HG02840 (cell line): ENCODE measurements around the gene NKD1.

ENCODE experiments used
- ATAC-seq: cut with Tn5 transposase; IDR thresholded peaks from one replicate; pipeline ENCODE4 v1.9.1; 2021; ENCODE audit warnings: mild to moderate bottlenecking, moderate library complexity, moderate number of reproducible peaks; ENCODE audit not compliant: unreplicated experiment, low FRiP score

NKD1 gene

DNA sequence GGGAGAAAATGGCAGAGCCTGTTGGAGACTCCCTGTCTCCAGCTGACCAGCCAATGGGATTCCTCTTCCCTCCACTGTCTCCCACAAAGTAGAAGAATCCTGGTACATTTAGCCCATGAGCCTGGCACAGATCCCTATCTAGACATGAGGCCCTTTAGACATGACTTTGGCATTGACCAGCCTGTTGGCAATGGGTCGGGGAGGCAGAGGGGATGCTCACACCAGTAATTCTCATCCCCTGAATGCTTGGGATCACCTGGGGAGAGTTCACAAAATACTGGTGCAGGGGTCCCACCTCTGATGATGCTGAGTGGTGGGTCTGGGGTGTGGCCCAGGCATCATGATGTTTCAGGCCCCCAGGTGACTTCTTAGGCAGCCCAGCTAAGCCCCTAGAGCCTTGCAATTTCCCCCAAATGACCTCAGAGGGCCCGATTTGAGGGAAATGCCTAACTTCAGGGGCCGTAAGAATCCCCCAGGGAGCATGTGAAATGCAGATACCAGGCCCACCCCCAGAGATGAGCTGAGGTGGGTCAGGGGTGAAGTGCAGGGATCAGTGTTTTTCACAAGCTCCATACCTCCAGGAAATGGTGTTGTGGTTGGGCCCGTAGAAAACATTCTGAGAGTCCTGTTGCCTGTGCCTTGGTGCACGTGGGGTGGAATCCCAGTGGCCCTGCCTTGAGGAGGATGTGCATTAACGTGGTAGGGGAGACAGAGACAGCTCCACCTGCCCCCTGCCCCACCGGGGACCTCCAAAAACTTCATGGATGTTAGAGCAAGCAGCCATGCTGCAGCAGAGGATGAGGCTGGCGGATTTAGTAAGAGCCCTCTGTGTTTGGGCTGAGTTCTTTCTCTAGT is 90.8 kb downstream of the NKD1 start:
- no peak for ATAC-seq

DNA sequence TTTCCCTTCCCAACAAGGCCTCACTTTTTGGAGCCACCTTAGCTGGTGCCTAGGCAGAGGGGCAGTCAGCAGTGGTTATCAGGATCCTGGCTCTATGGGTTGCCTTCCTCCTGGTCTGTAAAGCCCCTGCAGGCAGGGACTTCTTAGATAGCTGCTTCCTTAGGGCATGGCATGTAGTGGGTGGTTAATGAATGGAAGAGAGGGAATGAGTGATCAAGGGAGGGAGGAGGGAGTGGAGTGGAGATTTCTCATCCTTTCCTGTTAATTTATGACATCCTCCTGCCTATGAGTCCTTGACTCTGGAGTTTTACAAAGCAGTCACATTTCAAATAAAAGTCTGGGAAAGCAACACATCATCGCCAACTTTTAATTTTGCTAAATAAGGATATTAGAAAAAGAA is 92.2 kb downstream of the NKD1 start:
- ATAC-seq, result no peak

DNA sequence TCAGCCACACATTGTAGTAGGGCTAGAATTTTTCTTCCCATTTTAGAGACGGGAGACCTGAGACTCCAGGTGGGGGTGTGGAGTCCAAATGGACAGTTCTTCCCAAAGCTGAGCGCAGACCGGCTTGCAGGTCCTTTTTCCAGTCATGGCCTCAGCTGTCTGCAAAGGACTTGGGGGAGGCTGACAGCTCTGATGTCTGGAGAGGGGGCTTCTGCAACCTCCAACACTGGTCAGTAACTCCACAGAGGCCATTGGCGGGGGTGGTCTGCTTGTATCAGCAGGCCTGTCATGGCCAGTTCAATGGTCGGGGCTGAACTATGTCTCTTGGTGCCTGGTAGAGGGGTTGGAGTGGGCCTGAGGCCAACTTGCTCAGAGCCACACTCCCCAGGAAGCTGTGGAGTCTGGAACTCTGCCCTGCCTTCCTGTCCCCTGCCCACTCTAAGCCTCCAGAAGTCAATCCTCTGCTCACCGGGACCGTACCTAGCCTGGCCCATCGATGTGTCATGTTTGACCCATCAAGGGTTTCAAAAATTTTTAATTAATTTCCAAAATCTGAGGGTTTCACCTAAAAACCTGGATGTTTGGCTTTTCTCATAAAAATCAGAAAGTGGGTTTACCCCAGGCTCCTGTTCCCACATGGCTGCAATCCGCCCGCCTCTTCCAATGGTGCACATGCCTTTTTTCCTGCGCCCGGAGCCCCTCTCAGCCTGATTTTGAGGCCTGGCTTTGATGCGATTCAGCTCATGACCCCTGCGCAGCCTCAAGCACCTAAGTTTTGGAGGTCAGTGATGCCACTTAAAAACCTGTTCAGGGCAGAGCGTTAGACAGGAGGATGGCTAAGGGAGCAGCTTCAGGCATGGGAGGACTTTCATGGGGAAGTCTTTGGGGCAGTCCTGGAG is 93.0 kb downstream of the NKD1 start:
- ATAC-seq, result no peak

DNA sequence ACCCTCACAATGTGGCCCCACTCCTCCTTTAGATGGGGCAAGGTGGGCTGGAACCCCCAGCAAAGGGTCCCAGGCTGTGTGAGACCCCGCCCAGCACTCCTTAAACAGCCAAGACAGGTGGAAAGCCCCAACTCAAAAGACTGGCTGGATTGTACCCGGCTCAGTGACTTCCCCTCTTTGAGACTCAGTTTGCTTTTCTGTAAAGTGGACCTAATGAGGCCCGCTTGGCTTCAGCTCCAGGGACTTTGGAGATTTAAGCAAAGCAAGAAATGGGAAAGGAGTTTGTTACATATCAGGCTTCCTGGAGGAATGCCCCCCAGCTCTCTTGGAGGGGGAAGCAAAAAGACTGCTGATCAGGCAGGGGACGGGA is 93.6 kb downstream of the NKD1 start:
- ATAC-seq, result no peak

DNA sequence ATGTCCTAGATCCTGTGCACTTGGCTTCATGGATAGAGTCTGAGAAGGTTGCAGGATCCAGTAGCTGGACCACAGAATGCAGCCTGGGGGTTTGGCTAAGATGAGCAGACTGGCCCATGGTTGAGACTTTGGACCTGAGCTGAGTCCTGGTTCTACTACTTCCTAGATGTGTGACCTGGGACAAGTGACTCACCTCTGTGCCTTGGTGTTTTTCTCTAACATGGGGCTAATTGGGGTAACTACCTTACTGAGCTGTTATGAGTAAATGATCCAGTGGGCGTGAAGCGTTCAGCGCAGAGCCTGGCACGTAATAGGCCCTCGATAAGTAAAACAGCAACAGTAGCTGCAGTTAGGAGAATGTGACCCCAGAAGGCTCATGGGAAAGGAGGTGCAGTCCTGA is 94.2 kb downstream of the NKD1 start:
- ATAC-seq, result no peak

DNA sequence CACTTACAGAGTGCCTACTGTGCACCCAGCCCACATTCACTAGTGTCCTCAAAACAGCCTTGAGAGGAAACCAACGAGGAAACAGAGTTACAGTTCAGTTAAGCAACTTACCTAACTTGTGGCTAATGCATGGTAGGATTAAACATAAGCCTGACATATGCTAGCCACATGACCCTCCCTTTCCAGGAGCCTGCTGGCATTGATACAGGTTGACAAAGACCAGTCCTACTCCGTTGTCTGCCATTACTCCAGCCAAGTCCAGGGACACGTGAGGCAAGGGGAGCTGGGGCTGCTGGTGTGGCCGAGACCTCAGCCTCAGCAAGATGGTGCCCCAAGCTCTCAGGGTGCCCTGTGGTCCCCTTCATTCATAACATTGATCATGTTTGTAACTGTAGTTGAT is 95.0 kb downstream of the NKD1 start:
- no peak for ATAC-seq

DNA sequence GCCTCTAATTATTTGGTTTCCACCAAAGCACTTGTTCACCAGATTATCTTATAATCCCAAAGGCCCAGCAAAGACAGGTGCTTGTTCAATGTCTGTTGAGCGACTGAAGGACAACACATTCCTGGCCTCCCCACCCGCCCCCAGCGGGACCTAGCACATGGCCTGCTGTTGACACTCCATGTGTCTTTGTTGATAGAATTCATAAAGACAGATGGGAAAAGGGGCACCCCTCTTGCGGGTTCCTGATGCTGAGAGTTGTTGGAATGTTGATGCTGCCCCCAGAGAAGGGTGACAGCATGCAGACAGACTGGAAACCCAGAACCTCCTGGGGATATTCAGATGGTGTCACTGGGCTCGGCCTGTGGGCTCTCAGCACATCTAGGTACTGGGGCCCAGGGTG is 96.0 kb downstream of the NKD1 start:
- no peak for ATAC-seq

DNA sequence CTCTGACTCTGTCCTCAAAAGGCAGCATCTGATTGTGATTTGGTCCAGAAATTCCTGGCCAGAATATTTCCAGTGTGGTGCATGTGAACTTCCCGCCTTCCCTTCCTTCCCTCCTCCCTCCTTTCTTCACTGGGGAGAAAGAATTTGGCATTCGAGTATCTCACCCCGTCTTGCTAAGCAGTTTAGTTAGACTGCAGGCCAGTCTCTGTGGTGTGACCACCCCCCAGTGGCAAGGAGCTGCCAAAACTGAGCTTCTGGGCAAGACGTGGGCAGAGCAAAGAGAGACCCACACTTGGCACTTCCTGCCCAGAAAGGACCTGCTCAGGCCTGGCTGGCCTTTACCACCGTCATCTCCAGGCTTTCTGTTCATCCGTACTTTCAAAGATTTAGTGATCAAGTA is 96.5 kb downstream of the NKD1 start:
- ATAC-seq, result no peak

DNA sequence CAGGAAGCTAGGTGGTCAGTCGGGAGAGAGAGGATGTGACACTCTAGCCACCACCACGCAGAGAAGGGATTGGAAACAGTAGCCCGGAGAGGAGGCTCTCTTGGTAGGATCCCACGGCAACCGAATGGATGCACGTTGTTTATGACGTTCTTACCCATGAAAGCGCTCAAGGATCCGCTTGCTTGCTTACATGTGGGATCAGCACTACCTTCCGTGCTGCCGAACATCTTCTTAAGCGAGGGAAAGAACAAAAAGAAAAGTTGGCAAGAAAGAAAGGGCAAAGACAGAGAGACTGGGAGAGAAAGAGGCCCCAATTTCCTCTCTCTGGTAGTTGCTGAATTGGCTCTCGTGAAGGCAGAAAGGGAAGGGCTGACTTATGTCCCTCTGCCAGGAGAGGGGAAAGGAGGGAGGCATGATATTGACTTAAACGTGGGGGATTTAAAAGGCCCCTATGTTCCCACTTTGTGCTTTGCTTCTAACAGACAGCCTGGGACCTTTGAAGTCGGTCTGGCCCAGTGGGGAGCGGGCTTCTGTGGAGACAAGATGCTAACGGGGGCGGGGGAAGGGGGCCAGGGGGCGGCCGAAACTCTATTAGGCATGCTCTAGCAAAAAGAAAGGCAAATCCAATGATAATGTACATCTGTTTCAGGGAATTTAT is 97.5 kb downstream of the NKD1 start:
- no peak for ATAC-seq

DNA sequence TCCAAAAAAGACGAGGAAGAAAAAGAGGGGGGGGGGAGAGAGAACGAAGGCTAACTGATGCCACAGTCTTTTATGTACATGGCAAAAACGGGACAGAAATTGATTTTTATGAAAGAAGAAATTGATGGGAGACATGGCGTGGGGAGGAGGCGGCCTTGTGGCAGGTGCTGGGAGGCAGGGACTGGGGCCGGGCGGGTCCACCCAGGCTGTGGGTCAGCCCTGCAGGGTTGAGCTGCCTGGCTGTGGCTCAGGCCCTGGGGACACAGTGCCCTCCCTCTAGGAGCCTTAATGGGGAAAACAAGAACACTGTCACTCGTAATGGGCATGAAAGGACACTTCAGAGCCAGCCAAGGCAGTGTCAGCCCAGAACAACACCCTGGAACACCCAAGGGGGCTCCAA is 98.1 kb downstream of the NKD1 start:
- no peak for ATAC-seq

DNA sequence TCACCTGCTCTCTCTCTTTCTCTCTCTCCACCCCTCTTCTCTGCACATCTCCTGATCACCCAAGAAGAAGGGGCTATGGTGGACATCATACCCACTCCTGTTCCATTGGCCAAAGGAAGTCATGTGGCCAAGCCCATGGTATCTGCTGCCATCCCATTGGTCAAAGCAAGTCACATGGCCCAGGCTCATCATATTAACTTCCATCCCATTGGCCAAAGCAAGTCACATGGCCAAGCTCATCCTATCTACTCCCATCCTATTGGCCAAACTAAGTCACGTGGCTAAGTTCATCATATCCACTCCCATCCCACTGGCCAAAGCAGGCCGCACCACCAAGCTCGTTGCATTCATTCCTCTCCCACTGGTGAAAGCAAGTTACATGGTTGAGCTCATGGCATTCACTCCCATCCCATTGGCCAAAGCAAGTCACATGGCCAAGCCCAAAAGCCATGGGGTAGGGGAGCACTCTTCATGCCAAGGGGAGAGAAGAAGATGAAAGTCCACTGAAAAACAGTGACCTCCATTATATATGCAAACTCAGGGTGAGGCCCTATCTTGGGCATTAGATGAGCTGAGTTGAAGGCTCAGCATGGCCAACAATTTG is 103.7 kb downstream of the NKD1 start:
- no peak for ATAC-seq

DNA sequence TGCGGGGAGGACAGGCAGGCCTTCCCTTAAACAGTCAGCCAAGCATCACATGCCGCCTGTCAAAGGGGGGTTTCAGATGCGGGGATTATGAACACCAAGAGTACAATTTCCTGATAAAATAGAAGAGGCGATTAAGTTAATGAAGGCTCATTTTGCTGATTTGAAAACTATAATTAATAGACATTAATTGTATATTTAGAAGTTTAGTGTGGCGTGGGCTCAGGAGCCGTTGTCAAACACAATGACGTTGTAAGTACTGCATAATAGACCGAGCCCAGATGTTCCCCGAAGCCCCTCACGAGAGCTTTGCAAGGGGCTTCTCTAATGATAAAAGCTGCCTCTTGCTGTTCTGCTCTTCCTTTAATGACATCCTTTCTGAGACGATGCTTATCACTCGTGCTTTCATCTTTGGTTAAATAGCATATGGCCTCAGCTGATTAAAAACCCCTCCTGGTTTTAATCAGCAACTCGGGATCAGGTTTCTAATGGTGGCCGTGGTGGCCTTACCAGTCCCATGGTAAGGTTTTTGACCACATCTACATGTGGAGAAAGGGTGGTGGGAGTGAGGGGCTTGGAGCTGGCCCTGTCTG is 104.7 kb downstream of the NKD1 start:
- no peak for ATAC-seq

DNA sequence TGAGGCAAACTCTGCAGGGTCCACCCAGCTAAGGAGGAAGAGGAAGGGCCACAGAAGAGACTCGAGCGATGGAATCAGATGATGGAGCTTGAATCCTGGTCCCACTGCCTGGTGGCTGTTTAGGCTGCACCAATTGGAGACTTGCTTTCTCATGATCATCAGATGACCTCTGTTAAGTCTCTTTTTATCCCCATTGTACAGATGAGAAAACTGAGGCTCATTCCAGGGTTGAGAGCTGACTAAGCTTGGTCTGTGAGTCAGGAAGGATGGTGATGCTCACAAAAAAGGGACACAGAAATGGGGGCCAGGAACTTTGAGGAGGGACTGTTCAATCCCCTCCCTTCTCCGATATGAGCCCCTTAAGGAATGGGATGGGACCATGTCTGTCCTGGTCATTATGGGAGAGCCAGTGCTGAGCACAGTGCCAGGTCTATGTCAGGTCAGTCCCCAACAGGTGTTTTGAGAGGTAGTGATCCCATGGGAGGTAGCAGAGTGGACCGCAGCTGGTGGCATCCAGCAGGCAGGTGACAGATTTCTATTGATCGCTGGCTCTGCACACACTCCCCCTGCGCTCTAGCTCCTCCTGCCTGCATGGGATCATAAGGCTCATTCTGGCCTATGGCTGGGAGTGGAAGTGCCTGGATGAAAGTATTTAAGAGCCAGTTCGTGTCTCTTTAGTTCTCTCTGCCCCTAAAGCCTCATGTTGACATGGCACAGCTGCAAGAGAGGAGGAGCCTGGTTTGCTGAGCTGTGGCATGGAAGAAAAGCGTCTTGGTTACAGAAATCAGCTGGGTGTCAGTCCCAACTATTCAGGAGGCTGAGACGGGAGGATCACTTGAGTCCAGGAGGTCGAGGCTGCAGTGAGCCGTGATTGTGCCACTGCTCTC is 105.7 kb downstream of the NKD1 start:
- no peak for ATAC-seq

DNA sequence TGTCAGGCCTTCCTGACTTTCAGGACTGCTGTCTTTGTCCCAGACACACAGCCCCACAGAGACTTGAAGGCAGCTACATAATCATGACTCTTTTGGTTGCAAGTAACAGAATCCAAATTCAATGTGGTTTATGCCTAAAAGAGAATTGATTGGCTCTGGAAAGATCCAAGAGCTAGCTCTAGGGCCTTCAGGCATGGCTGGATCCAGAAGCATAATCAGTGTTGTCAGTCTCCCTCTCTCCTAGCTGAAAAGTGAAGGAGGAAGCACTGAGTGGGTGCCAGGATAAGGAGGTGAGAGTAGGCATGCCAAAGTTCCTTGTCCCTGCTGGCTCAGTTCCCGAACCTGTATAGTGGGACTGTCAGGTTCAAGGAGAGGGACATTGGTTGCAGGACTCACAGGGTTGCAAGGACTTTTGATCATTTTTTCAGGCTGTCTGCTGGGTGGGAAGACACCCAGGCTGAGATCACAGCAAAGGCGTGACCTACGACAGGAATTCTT is 107.4 kb downstream of the NKD1 start:
- no peak for ATAC-seq

DNA sequence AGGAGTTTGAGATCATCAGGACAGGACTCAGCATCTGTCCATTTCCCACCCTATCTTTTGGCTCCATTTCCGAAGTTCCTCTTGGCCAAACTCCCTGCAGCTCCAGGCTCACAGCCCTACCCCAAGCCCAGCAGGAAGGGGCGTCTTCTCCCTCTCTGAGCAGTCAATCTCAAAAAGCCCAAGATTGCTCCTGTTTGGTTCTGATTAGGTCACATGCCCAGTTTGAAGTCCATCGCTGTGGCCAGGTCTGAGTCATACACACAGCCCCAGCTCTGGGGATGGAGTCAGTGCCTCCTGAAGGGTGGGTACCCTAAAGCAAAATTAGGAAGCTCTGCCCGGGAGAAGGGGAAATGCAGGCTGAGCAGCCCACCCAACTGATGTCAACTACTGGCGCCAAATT is 109.0 kb downstream of the NKD1 start:
- ATAC-seq, result no peak

DNA sequence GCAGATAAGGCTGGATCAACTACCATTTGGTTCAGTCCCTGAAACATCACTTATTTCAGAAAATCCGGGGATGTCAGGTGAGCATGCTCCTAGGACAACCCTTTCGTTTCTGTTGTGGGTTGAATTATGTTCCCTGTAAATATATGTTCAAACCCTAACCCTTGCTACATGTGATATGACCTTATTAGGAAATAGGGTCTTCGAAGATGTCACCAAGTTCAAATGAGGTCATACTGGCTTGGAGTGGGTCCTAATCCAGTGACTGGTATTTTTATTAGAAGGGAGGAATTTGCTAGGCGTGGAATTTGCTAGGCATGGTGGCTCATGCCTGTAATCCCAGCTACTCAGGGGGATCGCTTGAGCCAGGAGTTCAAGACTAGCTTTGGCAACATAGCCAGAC is 111.6 kb downstream of the NKD1 start:
- no peak for ATAC-seq

DNA sequence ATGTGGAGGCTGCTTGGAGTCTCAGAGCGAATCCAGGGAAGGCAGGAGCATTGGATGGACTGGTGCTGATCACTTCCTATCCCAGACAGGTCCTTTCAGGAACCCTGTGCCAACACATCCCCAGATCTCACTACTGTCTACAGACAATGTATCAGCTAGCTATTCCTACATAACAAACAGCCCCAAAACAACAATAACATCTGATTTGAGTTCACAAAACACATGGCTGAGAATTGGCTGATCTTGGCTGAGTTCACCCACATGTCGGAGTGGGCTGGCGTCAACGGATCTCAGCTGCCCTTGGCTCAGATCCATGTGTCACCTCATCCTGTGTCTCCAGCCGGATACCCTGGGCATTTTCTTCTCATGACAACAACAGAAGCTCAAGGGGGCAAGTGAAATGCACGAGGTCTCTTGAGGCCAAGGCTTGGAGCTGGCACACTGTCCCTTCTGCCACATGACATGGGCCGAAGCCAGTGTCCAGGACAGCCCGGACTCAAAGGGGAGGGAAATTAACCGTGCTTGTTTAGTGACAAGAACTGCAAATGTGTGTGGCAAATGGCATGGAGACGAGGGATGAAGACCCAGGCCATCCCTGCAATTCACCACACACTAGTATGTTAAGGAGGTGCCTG is 114.2 kb downstream of the NKD1 start:
- no peak for ATAC-seq

DNA sequence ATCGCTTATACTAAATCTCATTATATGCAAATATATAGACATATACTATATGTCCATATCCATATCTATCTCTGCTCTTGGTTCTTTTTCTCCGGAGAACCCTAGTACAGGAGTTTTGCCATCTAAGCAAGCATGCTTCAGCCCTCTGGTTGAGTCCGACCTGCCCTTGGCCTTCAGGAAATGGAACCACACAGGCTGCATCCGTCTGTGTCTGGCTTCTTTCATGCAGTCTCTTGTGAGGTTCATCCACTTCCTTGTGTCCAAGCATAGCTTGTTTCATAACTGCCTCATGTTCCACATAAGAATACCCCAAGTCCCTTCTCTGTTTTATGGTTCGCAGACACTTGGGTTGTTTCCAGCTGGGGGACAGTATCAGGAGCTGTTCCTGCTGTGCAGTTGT is 116.1 kb downstream of the NKD1 start:
- ATAC-seq, result no peak
